SK-N-SH (cell line): ENCODE measurements around the gene ARID2. TPM values are rescaled to one million over a fixed set of nuclear protein-coding genes. Genes with fewer than 3 reads are reported as not detected.
A peak's percentile ranks its signal among the peaks of the same experiment; 100 is the strongest.

Experiments
- CTCF ChIA-PET: fragments of 300-600, 350-600 bp; formaldehyde crosslinking; extraction: SDS; loops from one replicate; lab custom pipeline; 2021; lab: Yijun Ruan, JAX
- POLR2A ChIA-PET: fragments of 350-600 bp; sonication (Branson Sonifier 250); formaldehyde crosslinking; extraction: SDS; loops from one replicate; lab custom pipeline; 2020; ENCODE audit warnings: antibody characterized with exemption, inconsistent platforms; lab: Yijun Ruan, JAX
- DNase-seq: peaks from one replicate; pipeline ENCODE4 v3.0.0; 2012
- H2AFZ ChIP-seq: fragments of 200-600 bp; sonication (generic); 2 replicates; pipeline ENCODE4 v1.8.1; 2016; ENCODE audit warnings: antibody characterized with exemption, mild to moderate bottlenecking, low read depth
- H3F3A ChIP-seq: fragments of 200-600 bp; sonication (generic); replicated peaks from 2 replicates; pipeline ENCODE3; 2016; ENCODE audit warnings: antibody characterized with exemption, mild to moderate bottlenecking; ENCODE audit not compliant: insufficient read depth
- H3K27ac ChIP-seq, 2 experiments: fragments of 200-500 bp in 1 of 2; fragments of 200-600 bp in 1 of 2; sonication (Bioruptor generic) in 1 of 2; sonication (generic), shearing (Covaris generic) in 1 of 2; 2 replicates each; pipeline versions ENCODE4 v1.5.1 to v1.6.1; 2014 to 2016; ENCODE audit warnings: low read depth in 2 of 2, inconsistent platforms in 1 of 2, low read length in 1 of 2, mild to moderate bottlenecking in 1 of 2, mixed read lengths in 1 of 2
- H3K27me3 ChIP-seq: fragments of 200-600 bp; sonication (generic), shearing (Covaris generic); 2 replicates; pipeline ENCODE4 v1.6.1; 2016; ENCODE audit warnings: mixed run types; ENCODE audit not compliant: insufficient read depth
- H3K36me3 ChIP-seq, 2 experiments: fragments of 200-500 bp in 1 of 2; fragments of 200-600 bp in 1 of 2; sonication (Bioruptor generic) in 1 of 2; sonication (generic) in 1 of 2; replicated peaks in 1 of 2; 2 replicates each; pipeline versions ENCODE3 to v1.5.1; 2014 to 2016; ENCODE audit warnings: low read length in 1 of 2, mild to moderate bottlenecking in 1 of 2; ENCODE audit not compliant: insufficient read depth in 2 of 2, control insufficient read depth in 1 of 2
- H3K4me1 ChIP-seq, 2 experiments: fragments of 200-500 bp in 1 of 2; fragments of 200-600 bp in 1 of 2; sonication (Bioruptor generic) in 1 of 2; sonication (generic), shearing (Covaris generic) in 1 of 2; 2 replicates each; pipeline versions ENCODE4 v1.5.1 to v1.6.1; 2014 to 2016; ENCODE audit warnings: low read depth in 1 of 2, low read length in 1 of 2, mixed run types in 1 of 2; ENCODE audit not compliant: insufficient read depth in 2 of 2, control insufficient read depth in 1 of 2
- H3K4me2 ChIP-seq: fragments of 200-600 bp; sonication (generic), shearing (Covaris generic); 2 replicates; pipeline ENCODE4 v1.6.1; 2017; ENCODE audit warnings: mixed run types
- H3K4me3 ChIP-seq, 2 experiments: fragments of 200-500 bp in 1 of 2; fragments of 200-600 bp in 1 of 2; sonication (Bioruptor generic) in 1 of 2; sonication (generic), shearing (Covaris generic) in 1 of 2; 2 replicates each; pipeline versions ENCODE4 v1.5.1 to v1.8.1; 2014 to 2016; ENCODE audit warnings: low read depth in 2 of 2, inconsistent platforms in 1 of 2, low read length in 1 of 2, mild to moderate bottlenecking in 1 of 2, mixed read lengths in 1 of 2, moderate library complexity in 1 of 2
- H3K79me2 ChIP-seq: fragments of 200-600 bp; sonication (generic); 2 replicates; pipeline ENCODE4 v1.8.1; 2017; ENCODE audit warnings: mild to moderate bottlenecking; ENCODE audit not compliant: insufficient read depth
- H3K9ac ChIP-seq: fragments of 200-600 bp; sonication (generic); 2 replicates; pipeline ENCODE4 v1.6.1; 2017; ENCODE audit warnings: mixed run types
- H3K9me2 ChIP-seq: fragments of 200-600 bp; sonication (generic); 2 replicates; pipeline ENCODE4 v1.6.1; 2017; ENCODE audit warnings: mixed run types
- H3K9me3 ChIP-seq: fragments of 200-600 bp; sonication (generic); 2 replicates; pipeline ENCODE4 v1.6.1; 2017; ENCODE audit warnings: mixed run types, mild to moderate bottlenecking, moderate library complexity
- H4K20me1 ChIP-seq: fragments of 200-600 bp; sonication (generic); 2 replicates; pipeline ENCODE4 v1.6.1; 2017; ENCODE audit warnings: mild to moderate bottlenecking, mixed run types; ENCODE audit not compliant: insufficient read depth
- CHD2 ChIP-seq: fragments of 150-350 bp; IDR thresholded peaks from 2 replicates; pipeline ENCODE4 v1.6.1; 2018; ENCODE audit warnings: low read length; ENCODE audit not compliant: partially characterized antibody
- CTCF ChIP-seq: fragments of 200-600 bp; sonication (generic); IDR thresholded peaks from 2 replicates; pipeline ENCODE4 v1.6.1; 2017; ENCODE audit warnings: antibody characterized with exemption, mild to moderate bottlenecking, moderate library complexity
- EP300 ChIP-seq, 2 experiments: IDR thresholded peaks; 2 replicates each; pipeline versions ENCODE4 v1.4.0 to v1.6.1; 2012; ENCODE audit warnings: borderline replicate concordance in 1 of 2, low read depth in 1 of 2, low read length in 1 of 2
- EZH2phosphoT487 ChIP-seq: fragments of 200-600 bp; sonication (generic); IDR thresholded peaks from 2 replicates; pipeline ENCODE4 v1.6.1; 2017; ENCODE audit warnings: low read depth, mixed run types, mild to moderate bottlenecking, antibody characterized with exemption, moderate library complexity, borderline replicate concordance
- FOXJ3 ChIP-seq: sonication (generic); formaldehyde crosslinking; IDR thresholded peaks from 2 replicates; pipeline ENCODE4 v1.5.1; 2020; ENCODE audit warnings: mild to moderate bottlenecking, missing genetic modification reagents
- GABPA ChIP-seq: IDR thresholded peaks from 2 replicates; pipeline ENCODE4 v1.4.0; 2012; ENCODE audit warnings: low read depth, mild to moderate bottlenecking
- GATA2 ChIP-seq: sonication (generic); formaldehyde crosslinking; IDR thresholded peaks from 2 replicates; pipeline ENCODE4 v1.5.0; 2020; ENCODE audit warnings: mild to moderate bottlenecking, missing genetic modification reagents
- JUND ChIP-seq: IDR thresholded peaks from 2 replicates; pipeline ENCODE4 v1.4.0; 2012
- NFIC ChIP-seq: IDR thresholded peaks from 2 replicates; pipeline ENCODE4 v1.4.0; 2012; ENCODE audit warnings: borderline replicate concordance
- POLR2AphosphoS5 ChIP-seq: IDR thresholded peaks from 2 replicates; pipeline ENCODE4 v1.6.1; 2012; ENCODE audit warnings: low read depth, low read length
- RCOR1 ChIP-seq: fragments of 150-350 bp; IDR thresholded peaks from 2 replicates; pipeline ENCODE4 v1.6.1; 2017; ENCODE audit warnings: antibody characterized with exemption, low read length
- RXRA ChIP-seq: IDR thresholded peaks from 2 replicates; pipeline ENCODE4 v1.4.0; 2012; ENCODE audit warnings: low read depth, mild to moderate bottlenecking, borderline replicate concordance
- SIN3A ChIP-seq: IDR thresholded peaks from 2 replicates; pipeline ENCODE4 v1.6.1; 2012; ENCODE audit warnings: low read depth, mild to moderate bottlenecking, low read length, moderate library complexity, borderline replicate concordance
- TEAD4 ChIP-seq: IDR thresholded peaks from 2 replicates; pipeline ENCODE4 v1.4.0; 2012; ENCODE audit warnings: mild to moderate bottlenecking, borderline replicate concordance; ENCODE audit not compliant: insufficient read depth
- YY1 ChIP-seq: IDR thresholded peaks from 2 replicates; pipeline ENCODE4 v1.4.0; 2012; ENCODE audit warnings: low read depth, mild to moderate bottlenecking
- WGBS: methylation state at CpG from one replicate; pipeline ENCODE4 v1.1.6; 2017; ENCODE audit warnings: low lambda C conversion rate; 5-methylcytosine and 5-hydroxymethylcytosine counted together
- polyA plus RNA-seq, 3 experiments: library from polyadenylated mRNA; depleted of rRNA; stranded (reverse); fragments of >200 nt; gene quantifications; 2 replicates each; pipeline ENCODE4 v1.2.3, GENCODE V29; 2012
- TF ChIP-seq, protein P1 (sequence below): IDR thresholded peaks from 2 replicates; pipeline ENCODE4 v1.4.0; 2012; ENCODE audit warnings: low read depth
- TF ChIP-seq, protein P2 (sequence below): IDR thresholded peaks from 2 replicates; pipeline ENCODE4 v1.6.1; 2012; ENCODE audit warnings: mild to moderate bottlenecking, low read depth, low read length, moderate library complexity

Gene ARID2
- polyA plus RNA-seq, 1 of the 3 experiments (the other 2 are of a cell fraction): 5.9 TPM

DNA sequence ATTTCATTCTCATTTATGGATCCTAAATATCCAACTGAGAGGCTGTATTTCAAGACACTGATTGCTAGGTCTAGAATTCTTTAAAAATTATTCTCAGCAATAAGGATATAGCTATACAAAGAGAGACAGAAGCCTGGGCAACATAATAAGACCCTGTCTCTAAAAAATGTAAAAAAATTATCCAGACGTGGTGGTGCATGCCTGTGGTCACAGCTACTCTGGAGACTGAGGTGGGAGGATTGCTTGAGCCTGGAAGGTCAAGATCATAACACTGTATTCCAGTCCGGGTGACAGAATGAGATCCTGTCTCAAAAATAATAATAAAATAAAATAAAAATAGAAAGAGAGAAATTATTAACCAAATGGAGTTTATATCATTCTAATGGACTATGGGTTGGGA lies 20.6 kb upstream of the ARID2 start:
- Histone ChIP-seq H3K79me2 (no peaks in the 10 kb centered on the region), H2AFZ (no peak overlapping the region), H3F3A (peaks cover 6% of the 10 kb centered on the region), H3K27ac (peak overlapping the region in 1 of 2 experiments; percentile 39; a peak in 1 of 4 replicates), H3K4me1 (peaks cover 0 to 4% of the 10 kb centered on the region in 2 experiments; a peak in 1 of 4 replicates), H4K20me1 (no peaks in the 10 kb centered on the region), H3K9me3 (no peaks in the 10 kb centered on the region), H3K9me2 (no peaks in the 10 kb centered on the region), H3K9ac (no peak overlapping the region), H3K36me3 (no peaks in the 10 kb centered on the region), H3K4me3 (no peak overlapping the region), H3K4me2 (no peak overlapping the region), H3K27me3 (no peaks in the 10 kb centered on the region)
- CTCF ChIA-PET: interaction anchor here (1.2 kb wide), 1 partner anchor 41 kb away, joined by 3 read pairs; no protein-coding TSS in a partner anchor
- WGBS: 56% methylated on average over 2 of the region's 2 CpGs
- DNase-seq: no peak
- no peak for TF ChIP-seq POLR2AphosphoS5
- TF ChIP-seq, protein P1, sequence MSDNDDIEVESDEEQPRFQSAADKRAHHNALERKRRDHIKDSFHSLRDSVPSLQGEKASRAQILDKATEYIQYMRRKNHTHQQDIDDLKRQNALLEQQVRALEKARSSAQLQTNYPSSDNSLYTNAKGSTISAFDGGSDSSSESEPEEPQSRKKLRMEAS: no peak
- no peak for TF ChIP-seq RCOR1
- no peak for TF ChIP-seq FOXJ3 (CRISPR knock-in tag)
- no peak for TF ChIP-seq EP300 (IDR thresholded peaks at IDR 0.05; ENCODE audit: borderline replicate concordance in 1 of 2, low read depth in 1 of 2, low read length in 1 of 2)
- POLR2A ChIA-PET: no interaction called here

DNA sequence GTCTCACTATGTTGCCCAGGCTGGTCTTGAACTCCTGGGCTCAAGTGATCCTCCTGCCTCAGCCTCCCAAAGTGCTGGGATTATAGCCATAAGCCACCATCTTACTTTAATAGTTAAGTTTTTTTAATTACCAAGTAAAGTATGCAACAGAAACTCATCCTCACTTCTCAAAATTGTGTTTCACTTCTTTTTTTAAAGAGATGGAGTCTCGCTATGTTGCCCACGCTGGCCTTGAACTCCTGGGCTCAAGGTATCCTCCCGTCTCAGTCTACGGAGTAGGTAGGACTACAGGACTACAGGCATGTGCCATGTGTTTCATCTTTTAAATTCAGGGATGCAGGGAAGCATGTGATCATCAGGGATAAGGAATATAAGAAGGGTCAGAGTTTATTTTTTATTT lies 17.2 kb upstream of the ARID2 start:
- Histone ChIP-seq H3K4me3 (no peak overlapping the region), H3K79me2 (no peaks in the 10 kb centered on the region), H4K20me1 (no peaks in the 10 kb centered on the region), H2AFZ (no peak overlapping the region), H3K4me1 (no peaks in the 10 kb centered on the region), H3K9me2 (no peaks in the 10 kb centered on the region), H3K27me3 (no peaks in the 10 kb centered on the region), H3K9me3 (no peaks in the 10 kb centered on the region), H3K27ac (no peak overlapping the region), H3F3A (peaks cover 6% of the 10 kb centered on the region), H3K9ac (no peak overlapping the region), H3K36me3 (no peaks in the 10 kb centered on the region), H3K4me2 (no peak overlapping the region)
- ChIA-PET CTCF (no interaction called here), POLR2A (no interaction called here)
- 92% methylated on average over 4 of the region's 4 CpGs for WGBS
- TF ChIP-seq EZH2phosphoT487 (no peak), GABPA (no peak), NFIC (no peak), POLR2AphosphoS5 (no peak), GATA2 (no peak), CHD2 (no peak), SIN3A (no peak), CTCF (no peak), JUND (no peak), YY1 (no peak), RXRA (no peak), TEAD4 (no peak)
- TF ChIP-seq, protein P2, sequence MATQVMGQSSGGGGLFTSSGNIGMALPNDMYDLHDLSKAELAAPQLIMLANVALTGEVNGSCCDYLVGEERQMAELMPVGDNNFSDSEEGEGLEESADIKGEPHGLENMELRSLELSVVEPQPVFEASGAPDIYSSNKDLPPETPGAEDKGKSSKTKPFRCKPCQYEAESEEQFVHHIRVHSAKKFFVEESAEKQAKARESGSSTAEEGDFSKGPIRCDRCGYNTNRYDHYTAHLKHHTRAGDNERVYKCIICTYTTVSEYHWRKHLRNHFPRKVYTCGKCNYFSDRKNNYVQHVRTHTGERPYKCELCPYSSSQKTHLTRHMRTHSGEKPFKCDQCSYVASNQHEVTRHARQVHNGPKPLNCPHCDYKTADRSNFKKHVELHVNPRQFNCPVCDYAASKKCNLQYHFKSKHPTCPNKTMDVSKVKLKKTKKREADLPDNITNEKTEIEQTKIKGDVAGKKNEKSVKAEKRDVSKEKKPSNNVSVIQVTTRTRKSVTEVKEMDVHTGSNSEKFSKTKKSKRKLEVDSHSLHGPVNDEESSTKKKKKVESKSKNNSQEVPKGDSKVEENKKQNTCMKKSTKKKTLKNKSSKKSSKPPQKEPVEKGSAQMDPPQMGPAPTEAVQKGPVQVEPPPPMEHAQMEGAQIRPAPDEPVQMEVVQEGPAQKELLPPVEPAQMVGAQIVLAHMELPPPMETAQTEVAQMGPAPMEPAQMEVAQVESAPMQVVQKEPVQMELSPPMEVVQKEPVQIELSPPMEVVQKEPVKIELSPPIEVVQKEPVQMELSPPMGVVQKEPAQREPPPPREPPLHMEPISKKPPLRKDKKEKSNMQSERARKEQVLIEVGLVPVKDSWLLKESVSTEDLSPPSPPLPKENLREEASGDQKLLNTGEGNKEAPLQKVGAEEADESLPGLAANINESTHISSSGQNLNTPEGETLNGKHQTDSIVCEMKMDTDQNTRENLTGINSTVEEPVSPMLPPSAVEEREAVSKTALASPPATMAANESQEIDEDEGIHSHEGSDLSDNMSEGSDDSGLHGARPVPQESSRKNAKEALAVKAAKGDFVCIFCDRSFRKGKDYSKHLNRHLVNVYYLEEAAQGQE: no peak
- DNase-seq: no peak
